HCT116 (cell line): Measurements from ENCODE around the gene VAV1.
"Not testable (repeated sequence)": the region's sequence is repeated elsewhere in the genome, so short reads cannot be mapped to it uniquely, and the experiment has no call there.

ENCODE experiments used
- CEBPB ChIP-seq: IDR thresholded peaks from 2 replicates; pipeline ENCODE4 v1.6.1; 2012; ENCODE audit warnings: low read depth
- ELF1 ChIP-seq: IDR thresholded peaks from 2 replicates; pipeline ENCODE4 v1.6.1; 2012; ENCODE audit warnings: low read depth, borderline replicate concordance
- POLR2A ChIP-seq: IDR thresholded peaks from 2 replicates; pipeline ENCODE4 v1.7.0; 2011; ENCODE audit warnings: borderline replicate concordance; ENCODE audit not compliant: insufficient read depth, insufficient read length; ENCODE audit errors: extremely low read depth
- SP1 ChIP-seq: IDR thresholded peaks from 2 replicates; pipeline ENCODE4 v1.6.1; 2012; ENCODE audit warnings: low read depth
- TCF7L2 ChIP-seq: IDR thresholded peaks from 2 replicates; pipeline ENCODE4 v1.7.0; 2011; ENCODE audit warnings: borderline replicate concordance, inconsistent platforms; ENCODE audit not compliant: insufficient read depth, insufficient read length; ENCODE audit errors: extremely low read depth
- YY1 ChIP-seq: IDR thresholded peaks from 2 replicates; pipeline ENCODE4 v1.6.1; 2011; ENCODE audit warnings: low read length, low read depth, moderate library complexity, mild to moderate bottlenecking; ENCODE audit not compliant: insufficient replicate concordance; ENCODE audit errors: extremely low read depth
- ZFX ChIP-seq: fragments of 450-650 bp; IDR thresholded peaks from 2 replicates; pipeline ENCODE4 v1.6.1; 2017
- ZNF274 ChIP-seq: fragments of 200-500 bp; sonication (Bioruptor generic); IDR thresholded peaks from 2 replicates; pipeline ENCODE4 v1.6.1; 2014; ENCODE audit warnings: mild to moderate bottlenecking, low read depth, low read length, inconsistent platforms
- TF ChIP-seq, protein P1 (sequence below), 3 experiments: fragments of 200-600 bp in 1 of 3; sonication (generic) in 1 of 3; IDR thresholded peaks in 2 of 3; conservative IDR thresholded peaks in 1 of 3; 2 replicates each; pipeline ENCODE4 v1.5.1; 2012 to 2017; ENCODE audit warnings: low read depth in 2 of 3, low read length in 2 of 3, antibody characterized with exemption in 1 of 3, borderline replicate concordance in 1 of 3, control low read depth in 1 of 3, mild to moderate bottlenecking in 1 of 3, mixed read lengths in 1 of 3, mixed run types in 1 of 3, moderate library complexity in 1 of 3; ENCODE audit not compliant: insufficient read depth in 1 of 3
- TF ChIP-seq, protein P2 (sequence below): IDR thresholded peaks from 2 replicates; pipeline ENCODE4 v1.6.1; 2012
- TF ChIP-seq, protein P3 (sequence below): IDR thresholded peaks from 2 replicates; pipeline ENCODE4 v1.6.1; 2012

- not testable (repeated sequence) for TF ChIP-seq ZFX, SP1, POLR2A, YY1, TCF7L2, ZNF274, ELF1, CEBPB
- TF ChIP-seq, protein P1, sequence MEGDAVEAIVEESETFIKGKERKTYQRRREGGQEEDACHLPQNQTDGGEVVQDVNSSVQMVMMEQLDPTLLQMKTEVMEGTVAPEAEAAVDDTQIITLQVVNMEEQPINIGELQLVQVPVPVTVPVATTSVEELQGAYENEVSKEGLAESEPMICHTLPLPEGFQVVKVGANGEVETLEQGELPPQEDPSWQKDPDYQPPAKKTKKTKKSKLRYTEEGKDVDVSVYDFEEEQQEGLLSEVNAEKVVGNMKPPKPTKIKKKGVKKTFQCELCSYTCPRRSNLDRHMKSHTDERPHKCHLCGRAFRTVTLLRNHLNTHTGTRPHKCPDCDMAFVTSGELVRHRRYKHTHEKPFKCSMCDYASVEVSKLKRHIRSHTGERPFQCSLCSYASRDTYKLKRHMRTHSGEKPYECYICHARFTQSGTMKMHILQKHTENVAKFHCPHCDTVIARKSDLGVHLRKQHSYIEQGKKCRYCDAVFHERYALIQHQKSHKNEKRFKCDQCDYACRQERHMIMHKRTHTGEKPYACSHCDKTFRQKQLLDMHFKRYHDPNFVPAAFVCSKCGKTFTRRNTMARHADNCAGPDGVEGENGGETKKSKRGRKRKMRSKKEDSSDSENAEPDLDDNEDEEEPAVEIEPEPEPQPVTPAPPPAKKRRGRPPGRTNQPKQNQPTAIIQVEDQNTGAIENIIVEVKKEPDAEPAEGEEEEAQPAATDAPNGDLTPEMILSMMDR (IDR thresholded peaks at IDR 0.05 in 2 of 3, conservative IDR thresholded peaks at IDR 0.05 in 1 of 3; ENCODE audit: borderline replicate concordance in 1 of 3, insufficient read depth in 1 of 3, low read depth in 2 of 3, low read length in 2 of 3) = not testable (repeated sequence)
- TF ChIP-seq, protein P2, sequence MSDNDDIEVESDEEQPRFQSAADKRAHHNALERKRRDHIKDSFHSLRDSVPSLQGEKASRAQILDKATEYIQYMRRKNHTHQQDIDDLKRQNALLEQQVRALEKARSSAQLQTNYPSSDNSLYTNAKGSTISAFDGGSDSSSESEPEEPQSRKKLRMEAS = not testable (repeated sequence)
- TF ChIP-seq, protein P3, sequence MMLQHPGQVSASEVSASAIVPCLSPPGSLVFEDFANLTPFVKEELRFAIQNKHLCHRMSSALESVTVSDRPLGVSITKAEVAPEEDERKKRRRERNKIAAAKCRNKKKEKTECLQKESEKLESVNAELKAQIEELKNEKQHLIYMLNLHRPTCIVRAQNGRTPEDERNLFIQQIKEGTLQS = not testable (repeated sequence)
Measured at GRCh38 chr19:6748543-6748942, 24.0 kb upstream of the VAV1 start.
